Measurements from ENCODE around the gene ARHGEF3.

The ARHGEF3 gene

DNA sequence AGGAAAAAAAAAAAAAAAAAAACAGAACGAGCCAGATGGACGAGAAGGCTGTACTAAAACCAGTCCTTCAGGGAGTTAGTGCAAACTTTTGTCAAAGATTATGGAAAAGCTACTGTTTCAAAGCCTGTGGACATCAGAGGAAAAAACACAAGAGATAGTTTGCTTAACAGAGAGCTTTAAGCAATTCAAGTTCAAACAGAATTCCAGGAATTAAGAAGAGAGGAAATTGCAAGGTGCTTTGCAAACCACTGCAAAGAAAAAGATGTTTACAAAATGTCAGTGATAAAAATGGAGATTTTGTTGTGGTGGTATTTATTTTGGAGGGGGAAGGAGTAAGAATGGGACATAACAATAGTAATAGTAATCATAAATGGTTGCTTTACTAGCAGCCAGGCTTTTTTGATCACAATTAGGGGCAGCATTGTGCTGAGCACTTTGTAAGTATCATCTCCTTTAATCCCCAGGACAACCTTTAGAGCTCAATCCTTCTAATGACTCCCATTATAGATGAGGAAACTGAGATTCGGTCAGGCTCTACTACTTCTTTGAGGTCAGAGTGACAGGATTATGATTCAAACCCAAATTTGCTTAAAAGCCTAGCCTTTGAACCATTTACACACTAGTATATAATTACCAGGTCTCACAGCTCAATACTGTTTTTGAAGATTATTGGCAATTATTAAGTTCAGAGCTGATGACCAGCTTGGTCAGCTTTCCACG is 22.4 kb upstream of the ARHGEF3 start:
- DNase-seq = no peak
- intact Hi-C loops (cut with DNase I) = no loop called here

DNA sequence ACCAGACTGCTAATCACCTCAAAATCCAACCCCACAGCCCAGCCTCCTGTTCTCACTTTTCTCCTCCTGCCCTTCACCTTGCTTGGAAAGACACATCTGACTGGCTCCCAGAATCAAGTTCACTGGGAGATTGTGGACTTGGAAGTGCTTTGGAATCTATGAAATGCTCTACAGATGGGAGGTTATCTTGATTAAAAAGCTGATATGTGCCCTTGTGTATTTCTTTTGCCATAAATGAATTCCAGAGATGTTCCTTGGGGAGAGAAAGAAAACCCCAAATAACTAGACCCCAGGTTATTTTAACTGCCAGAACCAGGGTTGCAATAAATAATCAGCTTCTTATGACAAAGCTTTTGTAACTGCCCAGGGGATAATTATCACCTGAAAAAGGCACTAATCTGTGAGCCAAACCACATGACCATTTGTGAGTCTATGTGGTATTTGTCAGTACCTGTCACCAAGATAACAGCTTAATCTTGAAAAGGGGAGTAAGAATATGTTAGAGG is 21.7 kb upstream of the ARHGEF3 start:
- no peak for DNase-seq

DNA sequence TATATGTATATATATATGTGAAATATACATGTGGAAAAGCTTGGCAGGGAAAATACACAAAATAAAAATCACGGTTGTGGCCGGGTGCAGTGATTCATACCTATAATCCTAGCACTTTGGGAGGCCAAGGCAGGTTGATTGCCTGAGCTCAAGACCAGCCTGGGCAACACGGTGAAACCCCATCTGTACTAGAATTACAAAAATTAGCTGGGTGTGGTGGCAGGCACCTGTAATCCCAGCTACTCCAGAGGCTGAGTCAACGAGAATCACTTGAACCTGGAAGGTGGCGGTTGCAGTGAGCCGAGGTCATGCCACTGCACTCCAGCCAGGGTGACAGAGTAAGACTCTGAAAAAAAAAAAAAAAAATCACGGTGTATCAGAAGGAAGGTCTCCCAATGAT is 20.8 kb upstream of the ARHGEF3 start:
- intact Hi-C loops (cut with DNase I) = no loop called here
- no peak for DNase-seq

More for the DNA sequence above, 21.7 kb upstream of the ARHGEF3 start:
- intact Hi-C loops (cut with DNase I) = no loop called here

DNA sequence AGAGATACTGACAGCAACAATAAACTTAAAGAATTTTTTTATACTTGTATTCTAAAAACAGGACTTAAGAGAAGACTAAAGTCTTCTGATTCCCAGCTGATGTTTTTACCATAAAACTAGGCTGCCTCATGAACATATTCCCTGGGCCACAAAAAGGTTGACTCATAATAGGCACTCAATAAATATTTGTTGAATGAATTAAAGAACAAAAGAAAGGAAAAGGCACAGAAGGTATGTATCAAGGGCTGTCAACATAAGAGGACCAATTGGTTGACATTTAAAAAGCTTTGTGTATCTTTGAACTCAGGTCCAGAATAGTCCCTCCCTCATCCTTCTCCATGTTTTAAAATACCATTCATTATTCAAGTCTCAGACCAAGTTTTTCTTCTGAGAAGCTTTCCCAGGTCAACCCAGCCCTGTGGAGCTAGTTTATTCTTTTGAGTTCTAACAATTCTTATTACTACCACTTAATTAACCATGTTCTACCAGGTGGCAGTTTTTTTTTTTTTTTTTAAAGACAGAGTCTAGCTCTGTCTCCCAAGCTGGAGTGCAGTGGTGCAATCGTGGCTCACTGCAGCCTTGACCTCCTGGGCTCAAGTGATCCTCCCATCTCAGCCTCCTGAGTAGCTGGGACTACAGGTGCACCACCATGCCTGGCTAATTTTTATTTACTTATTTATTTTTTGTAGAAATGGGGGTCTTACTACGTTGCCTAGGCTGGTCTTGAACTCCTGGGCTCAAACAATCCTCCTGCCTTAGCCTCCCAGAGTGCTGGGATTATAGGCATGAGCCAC is 17.5 kb upstream of the ARHGEF3 start:
- no peak for DNase-seq
- intact Hi-C loops (cut with DNase I) = loop anchor here (10.0 kb wide), 1 partner anchor 106 kb away; no protein-coding TSS in a partner anchor

DNA sequence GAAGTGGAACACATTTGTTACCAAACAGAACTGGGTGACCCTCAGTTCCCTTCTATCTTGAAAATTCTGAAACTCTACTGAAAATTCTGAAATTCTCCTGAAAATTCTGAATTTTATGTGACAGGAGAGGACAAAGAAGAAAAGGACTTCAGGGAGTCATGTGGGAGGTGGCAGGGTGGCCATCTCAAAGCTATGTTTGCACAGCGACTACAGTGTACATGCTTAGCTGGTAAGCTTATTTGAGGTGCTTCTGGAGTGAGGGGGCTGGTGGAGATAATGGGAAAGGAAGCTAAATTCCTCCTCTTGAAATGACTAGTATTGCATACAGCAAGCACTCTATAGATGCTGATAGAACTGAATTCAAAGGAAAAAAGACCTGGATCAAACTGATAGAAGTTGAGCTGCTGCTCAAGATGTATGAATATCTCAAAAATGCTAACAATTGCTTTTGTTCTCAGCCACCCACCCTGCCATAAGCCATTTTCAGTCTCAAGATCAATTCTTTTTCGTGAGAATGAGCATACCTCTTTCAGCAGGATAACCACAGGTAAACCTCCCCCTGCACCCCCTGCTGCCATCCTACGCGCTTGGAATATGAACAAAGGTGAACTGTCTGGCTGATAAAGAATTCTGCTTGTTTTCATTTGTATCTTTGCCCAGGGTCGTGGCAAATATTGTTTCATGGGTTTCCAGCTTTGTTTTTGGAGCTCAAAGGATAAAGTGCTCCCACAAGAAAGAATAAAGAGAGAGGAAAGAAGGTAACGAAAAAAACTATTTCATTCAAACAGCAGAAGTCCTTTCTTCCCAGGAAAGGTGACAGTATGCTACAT is 16.6 kb upstream of the ARHGEF3 start:
- intact Hi-C loops (cut with DNase I) = loop anchor here (10.0 kb wide), 1 partner anchor 106 kb away; no protein-coding TSS in a partner anchor
- no peak for DNase-seq

DNA sequence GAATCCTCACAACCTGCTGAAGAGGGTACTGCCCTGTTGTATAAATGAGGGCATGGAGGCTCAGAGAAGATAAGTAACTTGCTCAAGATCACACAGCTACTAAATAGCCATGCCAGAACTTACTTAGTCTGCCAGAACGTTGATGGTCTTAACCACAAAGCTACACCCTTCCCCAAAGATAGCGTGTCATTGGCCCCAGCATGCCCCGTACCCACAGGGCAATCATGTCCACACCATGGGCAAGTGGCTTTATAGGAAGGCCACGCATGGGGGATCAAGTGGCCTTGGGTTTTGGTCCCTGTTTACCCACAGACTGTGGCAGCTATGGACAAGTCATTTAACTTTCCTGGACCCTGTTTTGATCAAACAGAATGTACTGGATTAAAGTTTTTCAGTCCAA is 15.9 kb upstream of the ARHGEF3 start:
- intact Hi-C loops (cut with DNase I) = loop anchor here (10.0 kb wide), 1 partner anchor 107 kb away; no protein-coding TSS in a partner anchor
- DNase-seq = no peak

DNA sequence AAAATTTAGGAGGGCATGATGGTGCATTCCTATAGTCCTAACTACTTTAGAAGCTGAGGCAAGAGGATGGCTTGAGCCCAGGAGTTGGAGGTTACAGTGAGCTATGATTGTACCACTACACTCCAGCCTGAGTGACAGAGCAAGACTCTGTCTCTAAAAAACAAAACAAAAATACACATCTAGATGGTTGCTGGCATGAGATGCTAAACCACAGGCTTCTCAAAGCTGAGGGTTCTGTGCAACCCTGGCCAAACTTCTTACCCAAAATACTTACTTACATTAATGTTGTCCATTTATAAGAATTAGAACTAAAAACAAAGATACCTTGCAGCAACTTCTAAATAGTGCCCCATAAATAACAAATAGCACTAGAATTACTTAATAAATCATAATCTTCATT is 14.3 kb upstream of the ARHGEF3 start:
- DNase-seq = no peak
- intact Hi-C loops (cut with DNase I) = loop anchor here (10.0 kb wide), 1 partner anchor 109 kb away; no protein-coding TSS in a partner anchor

DNA sequence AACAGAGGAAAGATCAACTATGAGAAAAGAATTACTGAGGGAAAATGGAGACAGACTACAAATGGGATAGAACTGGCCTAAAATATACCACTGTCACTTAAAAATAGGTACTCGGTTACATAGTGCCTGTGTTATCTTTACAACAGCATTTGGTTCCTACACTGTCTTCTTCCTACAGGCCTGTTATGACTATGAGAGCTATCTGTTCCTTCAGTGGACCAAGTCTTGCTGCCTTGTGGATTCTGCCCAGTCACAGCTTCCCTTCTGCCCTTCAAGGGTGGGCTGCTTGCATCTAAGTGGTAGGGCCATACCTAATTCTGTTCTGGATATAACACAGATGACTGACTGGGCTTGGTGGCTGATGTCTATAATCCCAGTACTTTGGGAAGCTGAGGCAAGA is 13.8 kb upstream of the ARHGEF3 start:
- DNase-seq = no peak
- intact Hi-C loops (cut with DNase I) = loop anchor here (10.0 kb wide), 1 partner anchor 109 kb away; no protein-coding TSS in a partner anchor

DNA sequence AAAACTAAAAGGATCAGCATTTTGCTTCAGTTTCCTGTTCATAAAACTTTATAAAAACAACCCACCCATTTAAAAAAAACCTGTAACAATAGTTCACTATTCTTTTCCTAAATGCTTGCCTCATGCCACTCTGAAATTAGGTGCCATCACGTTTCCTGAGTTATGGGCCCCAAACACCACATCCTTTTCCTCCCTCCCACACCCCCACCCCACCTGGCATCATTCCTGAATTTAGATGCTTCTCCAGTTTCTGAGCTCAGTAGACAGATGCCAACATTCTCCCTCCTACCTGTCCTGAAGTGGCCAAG is 11.9 kb upstream of the ARHGEF3 start:
- DNase-seq = no peak
- intact Hi-C loops (cut with DNase I) = loop anchor here (10.0 kb wide), 1 partner anchor 111 kb away; no protein-coding TSS in a partner anchor

DNA sequence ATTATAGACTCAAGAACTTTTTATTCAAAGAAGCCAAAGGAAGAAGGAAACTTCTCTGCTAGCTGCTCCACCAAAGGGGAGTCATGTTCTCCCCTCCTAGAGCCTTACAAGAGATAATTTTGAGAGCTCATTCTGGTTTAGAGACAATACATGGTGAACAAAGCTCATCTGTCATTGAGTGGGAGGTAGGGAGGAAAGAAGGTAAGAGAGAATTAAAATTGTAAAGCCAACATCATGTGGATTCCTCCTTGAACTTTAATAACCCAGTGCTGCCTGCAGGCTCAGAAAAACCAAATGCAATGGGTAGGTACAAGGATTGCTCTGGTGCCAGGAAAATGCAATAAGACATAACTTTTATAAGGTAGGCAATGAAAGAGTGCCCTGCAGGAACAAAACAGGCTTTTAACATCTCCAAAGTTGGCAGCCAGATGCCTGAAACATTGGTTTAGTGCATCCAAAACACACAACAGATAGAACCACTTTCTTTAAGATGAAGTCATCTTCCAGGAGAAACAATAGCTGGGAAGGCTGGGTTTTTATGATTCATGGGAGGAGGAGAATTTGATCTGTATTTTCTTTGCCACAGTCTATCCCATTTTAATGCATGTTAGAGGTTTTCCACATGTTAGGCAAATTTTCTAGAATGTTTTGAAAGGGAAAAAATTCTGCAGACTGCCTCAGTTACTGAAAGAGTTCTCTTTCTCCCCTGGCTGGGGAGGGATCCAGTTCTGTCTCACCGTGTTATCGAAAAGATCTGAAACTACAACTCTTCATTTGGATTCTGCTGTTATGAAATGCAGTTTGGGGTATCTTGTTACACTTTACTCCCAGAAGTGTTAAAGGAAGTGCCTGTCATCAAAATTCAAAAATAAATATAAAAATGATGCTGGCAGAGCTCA is 11.3 kb upstream of the ARHGEF3 start:
- DNase-seq = no peak
- intact Hi-C loops (cut with DNase I) = loop anchor here (10.0 kb wide), 1 partner anchor 112 kb away; no protein-coding TSS in a partner anchor

DNA sequence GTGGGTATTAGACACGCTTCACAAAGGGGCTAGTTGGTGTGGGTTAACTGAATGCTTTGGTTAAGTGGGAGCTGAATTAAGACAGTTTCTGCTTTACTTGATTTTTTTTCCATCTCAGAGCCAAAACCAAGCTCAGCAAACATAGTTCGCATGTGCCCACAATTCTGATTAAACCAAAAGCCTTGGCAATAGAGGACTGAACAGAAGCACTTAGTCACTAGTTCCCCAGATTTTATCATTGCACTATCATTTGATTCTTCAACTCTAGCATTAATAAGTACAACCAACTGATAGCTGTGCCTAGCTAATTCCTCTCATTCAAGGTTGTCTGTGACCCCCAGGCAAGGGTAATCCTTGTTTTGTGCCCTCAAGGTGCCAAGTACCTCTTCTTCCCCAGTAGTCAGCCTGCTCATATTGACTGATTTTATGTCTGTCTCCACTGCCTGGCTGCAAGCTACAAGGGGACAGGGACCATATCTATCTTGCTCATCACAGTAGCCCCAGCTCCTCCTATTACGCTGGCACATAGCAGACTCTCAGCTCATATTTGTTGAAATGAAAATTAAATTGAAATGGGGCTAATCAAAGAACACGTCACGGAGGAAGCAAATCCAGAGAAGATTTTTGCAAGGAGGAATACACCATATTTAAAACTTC is 9.9 kb upstream of the ARHGEF3 start:
- intact Hi-C loops (cut with DNase I) = loop anchor here (10.0 kb wide), 1 partner anchor 113 kb away; no protein-coding TSS in a partner anchor

DNA sequence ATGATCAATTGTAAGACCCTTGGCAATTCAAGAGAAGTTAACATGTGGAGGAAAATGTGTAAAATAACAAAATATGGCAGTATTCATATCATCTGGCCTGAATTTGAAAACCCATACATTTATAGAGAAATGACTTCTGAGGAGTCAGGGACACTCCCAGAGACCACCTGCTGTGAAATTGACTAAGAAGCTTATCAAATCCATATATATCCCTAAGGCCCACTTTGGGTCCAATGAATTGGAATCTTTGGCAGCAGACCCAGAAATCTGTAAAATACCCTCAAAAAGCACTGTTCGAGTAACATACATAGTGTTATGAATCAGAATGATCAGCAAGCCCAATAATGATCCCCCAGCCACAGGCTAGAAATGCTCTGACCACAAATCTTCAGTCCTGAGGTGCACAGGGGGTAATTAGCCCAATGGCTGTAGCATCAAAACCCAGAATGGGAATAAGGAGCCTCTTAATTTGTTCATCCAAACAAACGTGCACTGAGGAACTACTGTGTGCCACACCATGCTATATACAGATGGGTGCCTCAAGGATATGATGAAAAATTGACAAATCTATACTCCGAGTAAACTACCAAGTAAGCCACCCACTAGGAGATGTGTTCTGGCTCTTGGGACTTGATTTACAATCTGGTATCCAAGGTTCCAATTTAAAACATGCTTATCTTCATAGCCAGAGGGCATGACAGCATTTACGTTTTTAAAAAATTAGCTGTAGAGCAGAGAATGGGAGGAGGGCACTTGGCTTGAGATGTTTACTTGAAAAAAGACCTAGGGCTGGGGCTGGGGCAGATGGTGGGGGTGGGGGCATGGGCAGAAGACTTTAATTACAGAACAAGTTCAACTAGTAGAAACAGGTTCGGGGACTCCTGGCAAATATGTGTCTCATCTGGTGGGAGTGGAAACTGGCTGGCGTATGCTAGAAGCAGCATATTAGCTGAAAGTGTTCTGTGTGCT is 9.1 kb upstream of the ARHGEF3 start:
- DNase-seq = no peak

More for the DNA sequence above, 9.9 kb upstream of the ARHGEF3 start:
- DNase-seq = no peak

DNA sequence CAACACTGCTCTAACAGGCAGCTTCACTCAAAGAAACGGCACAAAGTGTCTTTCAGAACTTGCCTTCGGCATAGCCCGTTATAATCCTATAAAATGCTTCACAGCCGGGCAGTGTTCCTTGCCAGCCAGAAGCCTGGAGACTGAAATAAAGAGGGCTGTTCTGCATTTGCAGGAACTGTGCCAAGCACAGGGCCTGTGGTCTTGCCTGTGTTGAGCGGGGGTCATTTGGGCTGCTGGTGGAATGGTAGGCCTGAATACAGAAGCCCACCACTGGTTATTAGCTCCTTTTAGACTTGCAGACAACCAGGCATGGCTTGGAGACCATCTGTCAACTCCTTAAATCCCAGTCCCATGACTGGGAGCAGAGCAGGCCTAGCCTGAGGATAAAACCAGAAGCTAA is 4.7 kb upstream of the ARHGEF3 start:
- DNase-seq = peak in 6 of 10 donors; percentile 17 to 90 (median 40)
- intact Hi-C loops (cut with DNase I) = no loop called here

More for the DNA sequence above, 9.1 kb upstream of the ARHGEF3 start:
- intact Hi-C loops (cut with DNase I) = loop anchor here (10.0 kb wide), 1 partner anchor 114 kb away; no protein-coding TSS in a partner anchor

DNA sequence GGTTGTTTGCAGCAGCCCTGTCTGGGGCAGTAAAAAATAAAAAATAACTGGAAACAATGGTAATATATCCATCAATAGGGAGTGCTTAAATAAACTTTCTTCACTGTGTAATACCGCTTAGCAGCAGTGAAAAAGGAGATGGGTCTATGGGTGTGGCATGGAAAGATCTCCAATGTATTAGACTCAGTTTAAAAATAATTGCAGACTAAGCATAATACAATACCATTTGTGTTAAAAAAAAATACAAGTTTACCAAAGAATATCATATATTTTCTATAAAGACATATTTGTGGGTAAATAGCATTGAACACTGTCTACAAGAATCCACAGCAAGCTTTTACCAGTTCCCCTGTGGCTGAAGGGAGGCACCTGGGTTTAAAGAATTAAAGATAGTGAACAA is 1.0 kb upstream of the ARHGEF3 start:
- intact Hi-C loops (cut with DNase I) = no loop called here
- no peak for DNase-seq

DNA sequence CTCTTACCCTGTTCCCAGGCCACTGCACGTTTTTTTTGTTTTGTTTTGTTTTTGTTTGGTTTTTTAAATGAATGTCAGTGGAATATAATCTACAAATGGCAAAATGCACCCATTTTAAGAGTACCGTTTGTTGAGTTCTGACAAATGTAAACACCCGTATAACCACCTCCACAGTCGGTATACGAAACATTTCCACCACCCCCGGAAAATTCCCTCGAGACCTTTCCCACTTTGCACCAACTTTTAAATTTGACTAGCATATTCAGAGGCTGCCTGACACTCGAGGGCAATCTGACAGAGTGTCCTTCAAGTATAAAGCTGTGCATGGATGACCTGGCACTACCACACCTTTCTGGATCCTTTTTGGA is 613 bp upstream of the ARHGEF3 start:
- intact Hi-C loops (cut with DNase I) = no loop called here
- no peak for DNase-seq

DNA sequence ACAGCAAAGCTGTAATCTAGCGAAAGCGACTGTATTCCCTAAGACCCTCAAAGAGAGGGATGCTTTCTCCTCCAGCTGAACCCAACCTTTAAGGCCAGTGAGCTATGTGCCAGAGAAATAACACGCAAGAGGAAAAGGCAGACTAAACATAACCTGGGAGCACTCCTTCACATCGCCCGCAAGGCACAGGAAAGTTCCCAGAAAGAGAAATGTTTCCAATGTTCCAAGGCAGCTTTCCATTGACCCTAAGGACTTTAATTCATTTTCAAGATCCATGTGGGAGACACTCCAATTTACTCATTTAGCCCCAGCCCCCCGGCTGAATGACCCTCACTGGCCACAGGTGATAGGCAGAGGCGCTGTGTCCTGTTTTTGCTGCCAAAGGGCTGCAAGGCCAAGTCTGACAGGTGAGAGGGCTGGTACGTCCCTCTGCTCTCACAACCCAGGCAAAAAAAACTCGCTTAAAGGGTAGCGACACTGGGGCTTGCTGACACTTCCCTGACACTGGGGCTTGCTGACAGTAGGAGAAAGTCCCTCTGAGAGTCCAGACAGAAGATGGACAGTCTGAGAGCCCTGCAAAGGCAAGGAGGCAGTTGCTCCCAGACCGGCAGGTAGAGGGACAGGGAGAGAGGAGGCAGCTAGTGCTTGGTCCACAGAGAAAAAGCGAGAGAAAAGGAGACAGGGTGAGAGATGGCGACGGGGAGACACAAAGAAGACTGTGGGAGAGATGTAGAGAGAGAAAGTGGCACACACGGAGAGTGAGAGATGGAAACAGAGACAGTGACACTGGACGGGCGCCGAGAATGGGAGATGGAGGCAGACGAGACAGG is 702 bp downstream of the ARHGEF3 start:
- intact Hi-C loops (cut with DNase I) = loop anchor here (2.0 kb wide), 1 partner anchor 188 kb away; no protein-coding TSS in a partner anchor
- DNase-seq = no peak
